H1 (cell line): ENCODE data around the gene SLC6A3. TPM values are rescaled to one million over a fixed set of nuclear protein-coding genes. Genes with fewer than 3 reads are reported as not detected.
A peak's percentile ranks its signal among the peaks of the same experiment; 100 is the strongest.

Experiments
- CTCF ChIA-PET: fragments of 300-600 bp; sonication (Branson Sonifier 250); formaldehyde crosslinking; loops from one replicate; lab custom pipeline; 2021; ENCODE audit not compliant: partially characterized antibody; lab: Charles Lee
- POLR2A ChIA-PET: fragments of 300-600 bp; sonication (Branson Sonifier 250); formaldehyde crosslinking; loops from one replicate; lab custom pipeline; 2021; ENCODE audit warnings: inconsistent platforms; ENCODE audit not compliant: partially characterized antibody; lab: Charles Lee
- DNase-seq, 2 experiments: peaks; one replicate each; pipeline versions ENCODE4 v3.0.0 to v3.0.0-alpha.2; 2010 to 2022; ENCODE audit warnings: low spot score in 2 of 2, low read depth in 1 of 2, mixed read lengths in 1 of 2
- FAIRE-seq: peaks from 2 replicates; lab custom pipeline; 2011; peaks lifted over from hg19 to GRCh38; lab: Jason Lieb, UNC
- H2AFZ ChIP-seq: 2 replicates; pipeline ENCODE4 v1.8.1; 2012; ENCODE audit warnings: low read length, inconsistent platforms
- H2AK5ac ChIP-seq: 2 replicates; pipeline ENCODE4 v1.6.1; 2013; ENCODE audit warnings: low read depth, low read length
- H2BK120ac ChIP-seq: replicated peaks from 2 replicates; pipeline ENCODE3; 2013; ENCODE audit warnings: low read depth, low read length, inconsistent platforms
- H2BK12ac ChIP-seq: 2 replicates; pipeline ENCODE4 v1.6.1; 2013; ENCODE audit warnings: low read depth, low read length
- H2BK15ac ChIP-seq: 2 replicates; pipeline ENCODE4 v1.6.1; 2013; ENCODE audit warnings: low read length
- H2BK20ac ChIP-seq: 2 replicates; pipeline ENCODE4 v1.6.1; 2013; ENCODE audit warnings: low read length
- H2BK5ac ChIP-seq: 2 replicates; pipeline ENCODE4 v1.6.1; 2013; ENCODE audit warnings: low read depth, low read length
- H3K14ac ChIP-seq: 2 replicates; pipeline ENCODE4 v1.6.1; 2013; ENCODE audit warnings: inconsistent platforms; ENCODE audit not compliant: insufficient read length
- H3K18ac ChIP-seq: 2 replicates; pipeline ENCODE4 v1.6.1; 2013; ENCODE audit warnings: low read length; ENCODE audit errors: extremely low read depth
- H3K23ac ChIP-seq: 2 replicates; pipeline ENCODE4 v1.6.1; 2013; ENCODE audit warnings: inconsistent platforms; ENCODE audit not compliant: insufficient read length
- H3K23me2 ChIP-seq: 2 replicates; pipeline ENCODE4 v1.6.1; 2013; ENCODE audit warnings: low read depth, low read length
- H3K27ac ChIP-seq: 2 replicates; pipeline ENCODE4 v1.6.1; 2011; ENCODE audit warnings: low read depth, low read length, inconsistent platforms
- H3K27me3 ChIP-seq, 4 experiments: replicated peaks in 1 of 4; 1 replicate in 1 of 4; 2 replicates in 3 of 4; pipeline versions ENCODE4 v1.6.1 to v1.8.1; 2011 to 2013; ENCODE audit warnings: low read length in 3 of 4, mild to moderate bottlenecking in 3 of 4, inconsistent platforms in 2 of 4, mixed read lengths in 2 of 4, moderate library complexity in 1 of 4; ENCODE audit not compliant: control insufficient read depth in 3 of 4, insufficient read depth in 3 of 4; ENCODE audit errors: extremely low read depth in 1 of 4
- H3K36me3 ChIP-seq, 4 experiments: 2 replicates each; pipeline versions ENCODE4 v1.6.1 to v1.8.1; 2011 to 2013; ENCODE audit warnings: mild to moderate bottlenecking in 4 of 4, low read length in 3 of 4, moderate library complexity in 2 of 4, control low read depth in 1 of 4, inconsistent platforms in 1 of 4; ENCODE audit not compliant: insufficient read depth in 4 of 4, control insufficient read depth in 2 of 4
- H3K4ac ChIP-seq: replicated peaks from 2 replicates; pipeline ENCODE3; 2013; ENCODE audit warnings: low read length, low read depth, mixed read lengths, inconsistent platforms; ENCODE audit not compliant: insufficient read length
- H3K4me1 ChIP-seq, 4 experiments: replicated peaks in 1 of 4; 1 replicate in 1 of 4; 2 replicates in 3 of 4; pipeline versions ENCODE4 v1.6.1 to v1.8.1; 2011 to 2013; ENCODE audit warnings: low read length in 3 of 4, inconsistent platforms in 2 of 4, mixed read lengths in 1 of 4; ENCODE audit not compliant: insufficient read depth in 4 of 4, control insufficient read depth in 3 of 4
- H3K4me2 ChIP-seq, 2 experiments: 2 replicates each; pipeline versions ENCODE4 v1.6.1 to v1.8.1; 2011 to 2013; ENCODE audit warnings: low read depth in 2 of 2, low read length in 2 of 2, control low read depth in 1 of 2, inconsistent platforms in 1 of 2, mild to moderate bottlenecking in 1 of 2; ENCODE audit not compliant: insufficient read depth in 1 of 2
- H3K4me3 ChIP-seq, 4 experiments: fragments of 200-600, 300-600 bp in 1 of 4; sonication (generic), shearing (Covaris generic), sonication (Bioruptor Twin) in 1 of 4; 2 replicates each; pipeline versions ENCODE4 v1.5.1 to v1.8.1; 2011 to 2016; ENCODE audit warnings: low read length in 4 of 4, low read depth in 3 of 4, control low read depth in 2 of 4, inconsistent platforms in 2 of 4, mild to moderate bottlenecking in 2 of 4, mixed read lengths in 1 of 4, moderate library complexity in 1 of 4; ENCODE audit not compliant: insufficient read depth in 2 of 4; ENCODE audit errors: extremely low read depth in 1 of 4
- H3K56ac ChIP-seq: replicated peaks from 2 replicates; pipeline ENCODE3; 2013; ENCODE audit warnings: low read depth, mild to moderate bottlenecking, mixed read lengths, low read length, inconsistent platforms; ENCODE audit not compliant: insufficient read length
- H3K79me1 ChIP-seq: 2 replicates; pipeline ENCODE4 v1.6.1; 2013; ENCODE audit warnings: low read depth, low read length, control low read depth
- H3K79me2 ChIP-seq, 2 experiments: 2 replicates each; pipeline versions ENCODE4 v1.6.1 to v1.8.1; 2012 to 2013; ENCODE audit warnings: low read length in 2 of 2, mild to moderate bottlenecking in 2 of 2, inconsistent platforms in 1 of 2; ENCODE audit not compliant: insufficient read depth in 2 of 2, control insufficient read depth in 1 of 2
- H3K9ac ChIP-seq, 4 experiments: replicated peaks in 1 of 4; 1 replicate in 1 of 4; 2 replicates in 3 of 4; pipeline versions ENCODE4 v1.6.1 to v1.8.1; 2011 to 2013; ENCODE audit warnings: low read depth in 3 of 4, low read length in 3 of 4, control low read depth in 2 of 4, mild to moderate bottlenecking in 2 of 4, moderate library complexity in 2 of 4, inconsistent platforms in 1 of 4; ENCODE audit errors: extremely low read depth in 1 of 4
- H3K9me3 ChIP-seq, 2 experiments: 2 replicates each; pipeline versions ENCODE4 v1.6.1 to v1.8.1; 2012 to 2013; ENCODE audit warnings: mild to moderate bottlenecking in 2 of 2, moderate library complexity in 2 of 2, control low read depth in 1 of 2, inconsistent platforms in 1 of 2, low read depth in 1 of 2, low read length in 1 of 2, mixed read lengths in 1 of 2; ENCODE audit not compliant: insufficient read depth in 2 of 2
- H4K20me1 ChIP-seq, 2 experiments: replicated peaks in 1 of 2; 2 replicates each; pipeline versions ENCODE3 to v1.8.1; 2011 to 2013; ENCODE audit warnings: inconsistent platforms in 2 of 2, low read length in 2 of 2, mild to moderate bottlenecking in 1 of 2; ENCODE audit not compliant: insufficient read depth in 2 of 2, control insufficient read depth in 1 of 2
- H4K5ac ChIP-seq: 2 replicates; pipeline ENCODE4 v1.6.1; 2013; ENCODE audit warnings: low read length, low read depth, mixed read lengths, inconsistent platforms; ENCODE audit not compliant: insufficient read length
- H4K8ac ChIP-seq: 2 replicates; pipeline ENCODE4 v1.8.0; 2013; ENCODE audit warnings: mild to moderate bottlenecking, moderate library complexity, low read length, inconsistent platforms; ENCODE audit not compliant: insufficient read depth; ENCODE audit errors: extremely low read depth
- H4K91ac ChIP-seq: replicated peaks from 2 replicates; pipeline ENCODE3; 2013; ENCODE audit warnings: low read length, mixed read lengths, inconsistent platforms; ENCODE audit not compliant: insufficient read length
- ATF2 ChIP-seq: IDR thresholded peaks from 2 replicates; pipeline ENCODE4 v1.6.1; 2012; ENCODE audit warnings: low read length, inconsistent platforms
- BACH1 ChIP-seq: IDR thresholded peaks from 2 replicates; pipeline ENCODE4 v1.6.1; 2012; ENCODE audit warnings: low read length, improper control_type of control experiment
- CREB1 ChIP-seq: IDR thresholded peaks from 2 replicates; pipeline ENCODE4 v1.6.1; 2012; ENCODE audit warnings: inconsistent platforms
- EZH2 ChIP-seq: fragments of 200-600 bp; sonication (generic); IDR thresholded peaks from 2 replicates; pipeline ENCODE4 v1.7.1; 2012; ENCODE audit warnings: low read depth, mild to moderate bottlenecking, moderate library complexity, low read length, inconsistent platforms; ENCODE audit not compliant: severe bottlenecking
- JUN ChIP-seq: IDR thresholded peaks from 2 replicates; pipeline ENCODE4 v1.6.1; 2011; ENCODE audit warnings: low read depth, mild to moderate bottlenecking, improper control_type of control experiment, low read length
- MAFK ChIP-seq: IDR thresholded peaks from 2 replicates; pipeline ENCODE4 v1.6.1; 2012; ENCODE audit warnings: low read depth, mild to moderate bottlenecking, improper control_type of control experiment, low read length
- RBBP5 ChIP-seq: IDR thresholded peaks from 2 replicates; pipeline ENCODE4 v1.7.1; 2012; ENCODE audit warnings: low read depth, mild to moderate bottlenecking, inconsistent platforms, low read length, moderate library complexity, borderline replicate concordance
- SIRT6 ChIP-seq: IDR thresholded peaks from one replicate; pipeline ENCODE4 v1.7.1; 2012; ENCODE audit warnings: low read length, inconsistent platforms
- TAF1 ChIP-seq: IDR thresholded peaks from 2 replicates; pipeline ENCODE4 v1.6.1; 2011; ENCODE audit warnings: mild to moderate bottlenecking, low read depth, low read length
- WGBS, 2 experiments: shearing (Covaris generic) in 1 of 2; methylation state at CpG; one replicate each; pipeline versions ENCODE4 v1.1.6 to v1.1.7; 2013 to 2015; ENCODE audit warnings: low lambda C conversion rate in 2 of 2, mixed read lengths in 2 of 2, inconsistent platforms in 1 of 2, low coverage in 1 of 2, missing lambda C conversion rate in 1 of 2; ENCODE audit not compliant: insufficient replicate concordance in 2 of 2, insufficient coverage in 1 of 2, insufficient read length in 1 of 2; ENCODE audit errors: extremely low coverage in 1 of 2, missing lambda C conversion rate in 1 of 2; 5-methylcytosine and 5-hydroxymethylcytosine counted together
- polyA plus RNA-seq, 7 experiments: library from polyadenylated mRNA; depleted of rRNA in 3 of 7; stranded (reverse) in 5 of 7; unstranded in 2 of 7; fragments of >200 nt in 5 of 7; fragments of 200-250 nt in 2 of 7; gene quantifications; 1 replicate in 5 of 7; 2 replicates in 1 of 7; 4 replicates in 1 of 7; pipeline versions ENCODE4 v1.2.1 to v1.2.3, GENCODE V29; 2011 to 2013; ENCODE audit warnings: missing spikeins in 2 of 7, mixed read lengths in 2 of 7
- total RNA-seq: library from RNA; stranded (reverse); fragmentation: NEBNext Ultra II Directional; extraction: Animal tissue kit (Norgen Biotek cat#: 25700); gene quantifications from 2 replicates; pipeline ENCODE4 v1.2.1, GENCODE V29; 2021

SLC6A3 gene
- total and polyA plus RNA-seq, 2 of the 8 experiments (the other 6 are each of a cell fraction or from before 2014, with no cell fraction given), result 0.48 to 0.91 TPM

GRCh38 chr5:1487079-1487764 lies 42.0 kb upstream of the SLC6A3 start:
- POLR2A ChIA-PET, result interaction anchor here (0.6 to 1.2 kb wide), 2 partner anchors 25 to 1636 kb away, joined by 3 to 4 read pairs; no protein-coding TSS in a partner anchor
- FAIRE-seq, result no peak

More at GRCh38 chr5:1487079-1487764, 42.0 kb upstream of the SLC6A3 start:
- Histone ChIP-seq H2AFZ (no peak overlapping the region), H3K79me2 (peaks cover 0 to 4% of the 10 kb centered on the region in 2 experiments; a peak in 1 of 4 replicates), H2BK20ac (no peak overlapping the region), H3K4me1 (no peaks in the 10 kb centered on the region), H2BK120ac (no peak overlapping the region), H2BK5ac (peak overlapping the region; percentile 52; the same call in 1 of the 2 replicates), H3K23me2 (no peaks in the 10 kb centered on the region), H3K36me3 (peaks cover 34 to 71% (median 64%) of the 10 kb centered on the region in 4 experiments), H3K4me2 (no peak overlapping the region), H3K9ac (no peak overlapping the region), H3K14ac (no peak overlapping the region), H4K8ac (peak overlapping the region; percentile 38), H3K79me1 (peaks cover 13% of the 10 kb centered on the region; the same call in 1 of the 2 replicates), H4K20me1 (peaks cover 12 to 20% of the 10 kb centered on the region in 2 experiments), H3K23ac (no peak overlapping the region), H3K9me3 (no peaks in the 10 kb centered on the region), H3K56ac (no peak overlapping the region), H3K18ac (no peak overlapping the region), H3K4ac (no peak overlapping the region), H2AK5ac (no peak overlapping the region), H4K5ac (no peak overlapping the region), H4K91ac (no peak overlapping the region), H3K27me3 (no peaks in the 10 kb centered on the region), H2BK15ac (no peak overlapping the region), H2BK12ac (no peak overlapping the region), H3K4me3 (no peak overlapping the region), H3K27ac (no peak overlapping the region)
- CTCF ChIA-PET, result interaction anchor here (0.6 to 1.8 kb wide), 7 partner anchors 9 to 497 kb away, joined by 3 to 7 read pairs (median 3); no protein-coding TSS in a partner anchor
- TF ChIP-seq SIRT6 (no peak), ATF2 (no peak), BACH1 (no peak), JUN (no peak), MAFK (no peak), TAF1 (no peak), CREB1 (no peak), EZH2 (no peak), RBBP5 (no peak)
- no peak for DNase-seq
- WGBS, 2 experiments, result 91% methylated on average over 27 of the region's 27 CpGs; no CpG with 5 or more reads in 1 of the 2 experiments
